SK-N-SH treated with all-trans-retinoic acid at 6 μM for 48 hours (cell line): Measurements from ENCODE around the gene URB2.

Source experiments
- ARNTL ChIP-seq: fragments of 450-650 bp; formaldehyde crosslinking; IDR thresholded peaks from 2 replicates; pipeline ENCODE4 v1.5.0; 2020; ENCODE audit warnings: low read depth, mild to moderate bottlenecking, moderate library complexity, borderline replicate concordance
- CSDC2 ChIP-seq: fragments of 250-450 bp; sonication (Bioruptor Pico); IDR thresholded peaks from 2 replicates; pipeline ENCODE4 v1.5.0; 2020; ENCODE audit warnings: mild to moderate bottlenecking, moderate library complexity
- ESRRG ChIP-seq: fragments of 250-450 bp; sonication (Bioruptor Pico); IDR thresholded peaks from 2 replicates; pipeline ENCODE4 v1.6.1; 2021; ENCODE audit warnings: mild to moderate bottlenecking
- ISL1 ChIP-seq: fragments of 250-450 bp; sonication (Bioruptor Pico); IDR thresholded peaks from 2 replicates; pipeline ENCODE4 v2.1.2; 2022; ENCODE audit warnings: mild to moderate bottlenecking, moderate library complexity
- OSR1 ChIP-seq: fragments of 250-450 bp; sonication (Bioruptor Pico); IDR thresholded peaks from 2 replicates; pipeline ENCODE4 v1.8.0; 2022; ENCODE audit warnings: moderate library complexity, mild to moderate bottlenecking, inconsistent platforms
- PATZ1 ChIP-seq: fragments of 250-450 bp; sonication (Bioruptor Pico); IDR thresholded peaks from 2 replicates; pipeline ENCODE4 v1.8.0; 2020; ENCODE audit warnings: mild to moderate bottlenecking, moderate library complexity, borderline replicate concordance
- TOX ChIP-seq: fragments of 250-450 bp; sonication (Bioruptor Pico); IDR thresholded peaks from 2 replicates; pipeline ENCODE4 v1.8.0; 2021; ENCODE audit warnings: mild to moderate bottlenecking, moderate library complexity, borderline replicate concordance
- ZNF565 ChIP-seq: fragments of 450-650 bp; formaldehyde crosslinking; conservative IDR thresholded peaks from 2 replicates; pipeline ENCODE4 v1.5.0; 2020; ENCODE audit warnings: low read depth, mild to moderate bottlenecking, moderate library complexity

- TF ChIP-seq ZNF565 (CRISPR knock-in tag), result no peak
- TF ChIP-seq CSDC2 (CRISPR knock-in tag), result no peak
- no peak for TF ChIP-seq PATZ1 (CRISPR knock-in tag)
- no peak for TF ChIP-seq ARNTL (CRISPR knock-in tag)
- TF ChIP-seq OSR1, result no peak
- no peak for TF ChIP-seq ISL1 (CRISPR knock-in tag)
- no peak for TF ChIP-seq TOX (CRISPR knock-in tag)
- no peak for TF ChIP-seq ESRRG (CRISPR knock-in tag)
These were observed 5.9 kb downstream of the URB2 start for GRCh38 chr1:229631966-229632365.
